NCI-H2171 (cell line): ENCODE data around the gene TSSK6.

Experiments
- DNase-seq: peaks from one replicate; lab custom pipeline; 2025; lab: John Stamatoyannopoulos, UW

Gene TSSK6

DNA sequence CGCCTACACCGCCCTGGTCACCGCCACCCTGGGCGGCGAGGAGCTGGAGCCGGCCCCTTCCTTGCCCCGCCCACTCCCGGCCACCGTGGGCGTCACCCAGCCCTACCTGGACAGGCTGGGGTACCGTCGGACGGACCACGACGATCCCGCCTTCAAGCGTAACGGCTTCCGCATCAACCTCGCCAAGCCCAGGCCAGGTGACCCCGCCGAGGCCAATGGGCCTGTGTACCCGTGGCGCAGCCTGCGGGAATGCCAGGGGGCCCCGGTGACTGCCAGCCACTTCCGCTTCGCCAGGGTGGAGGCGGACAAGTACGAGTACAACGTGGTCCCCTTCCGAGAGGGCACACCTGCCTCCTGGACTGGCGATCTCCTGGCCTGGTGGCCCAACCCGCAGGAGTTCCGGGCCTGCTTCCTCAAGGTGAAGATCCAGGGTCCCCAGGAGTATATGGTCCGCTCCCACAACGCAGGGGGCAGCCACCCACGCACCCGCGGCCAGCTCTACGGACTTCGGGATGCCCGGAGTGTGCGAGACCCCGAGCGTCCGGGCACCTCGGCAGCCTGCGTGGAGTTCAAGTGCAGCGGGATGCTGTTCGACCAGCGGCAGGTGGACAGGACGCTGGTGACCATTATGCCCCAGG is 29.7 kb upstream of the TSSK6 start:
- no peak for DNase-seq

DNA sequence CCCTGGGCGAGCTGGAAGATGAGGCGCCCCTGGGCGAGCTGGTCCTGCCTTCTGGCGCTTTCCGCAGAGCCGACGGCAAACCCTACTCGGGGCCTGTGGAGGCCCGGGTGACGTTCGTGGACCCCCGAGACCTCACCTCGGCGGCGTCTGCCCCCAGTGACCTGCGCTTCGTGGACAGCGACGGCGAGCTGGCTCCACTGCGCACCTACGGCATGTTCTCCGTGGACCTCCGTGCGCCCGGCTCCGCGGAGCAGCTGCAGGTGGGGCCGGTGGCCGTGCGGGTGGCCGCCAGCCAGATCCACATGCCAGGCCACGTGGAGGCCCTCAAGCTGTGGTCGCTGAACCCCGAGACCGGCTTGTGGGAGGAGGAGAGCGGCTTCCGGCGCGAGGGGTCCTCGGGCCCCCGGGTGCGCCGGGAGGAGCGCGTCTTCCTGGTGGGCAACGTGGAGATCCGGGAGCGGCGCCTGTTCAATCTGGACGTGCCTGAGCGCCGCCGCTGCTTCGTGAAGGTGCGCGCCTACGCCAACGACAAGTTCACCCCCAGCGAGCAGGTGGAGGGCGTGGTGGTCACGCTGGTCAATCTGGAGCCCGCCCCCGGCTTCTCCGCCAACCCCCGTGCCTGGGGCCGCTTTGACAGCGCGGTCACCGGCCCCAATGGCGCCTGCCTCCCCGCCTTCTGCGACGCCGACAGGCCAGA is 29.1 kb upstream of the TSSK6 start:
- DNase-seq: no peak

DNA sequence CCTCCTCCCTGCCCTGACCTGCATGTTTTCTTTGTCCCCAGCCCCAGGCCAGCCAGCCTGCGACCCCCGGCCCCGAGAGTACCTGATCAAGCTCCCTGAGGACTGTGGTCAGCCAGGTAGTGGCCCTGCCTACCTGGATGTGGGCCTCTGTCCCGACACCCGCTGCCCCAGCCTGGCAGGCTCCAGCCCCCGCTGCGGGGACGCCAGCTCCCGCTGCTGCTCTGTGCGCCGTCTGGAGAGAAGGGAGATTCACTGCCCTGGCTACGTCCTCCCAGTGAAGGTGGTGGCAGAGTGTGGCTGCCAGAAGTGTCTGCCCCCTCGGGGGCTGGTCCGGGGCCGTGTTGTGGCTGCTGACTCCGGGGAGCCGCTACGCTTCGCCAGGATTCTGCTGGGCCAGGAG is 28.3 kb upstream of the TSSK6 start:
- no peak for DNase-seq

DNA sequence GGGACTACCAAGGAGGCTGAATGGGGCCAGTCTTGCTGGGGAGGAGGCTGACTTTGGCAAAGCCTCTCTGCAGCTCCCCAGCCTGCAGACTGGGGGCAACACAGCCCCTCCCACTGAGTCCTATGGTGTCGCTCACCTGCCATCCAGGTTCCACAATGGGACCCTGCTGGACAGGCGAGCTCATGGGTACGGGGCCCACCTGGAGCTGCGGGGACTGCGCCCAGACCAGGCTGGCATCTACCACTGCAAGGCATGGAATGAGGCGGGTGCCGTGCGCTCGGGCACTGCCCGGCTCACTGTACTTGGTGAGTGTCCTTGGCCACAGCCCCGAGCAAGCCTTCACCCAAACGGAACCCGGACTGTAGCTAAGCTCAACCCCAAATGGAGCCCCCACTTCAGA is 27.8 kb upstream of the TSSK6 start:
- no peak for DNase-seq

DNA sequence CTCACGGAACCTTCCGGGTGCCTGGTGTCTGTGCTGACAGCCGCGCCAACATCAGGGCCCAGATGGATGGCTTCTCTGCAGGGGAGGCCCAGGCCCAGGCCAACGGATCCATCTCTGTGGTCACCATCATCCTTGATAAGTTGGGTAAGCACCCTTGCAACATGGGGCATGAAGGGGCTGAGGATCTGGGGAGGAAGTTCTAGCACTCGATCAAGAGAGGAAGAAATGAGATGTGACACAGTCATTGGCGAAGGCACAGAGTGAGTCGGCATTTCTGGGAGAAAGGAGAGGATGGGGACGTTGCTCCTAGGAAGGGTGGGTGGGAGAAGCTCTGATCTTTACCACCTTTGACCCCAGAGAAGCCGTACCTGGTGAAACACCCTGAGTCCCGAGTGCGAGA is 27.2 kb upstream of the TSSK6 start:
- DNase-seq: no peak

DNA sequence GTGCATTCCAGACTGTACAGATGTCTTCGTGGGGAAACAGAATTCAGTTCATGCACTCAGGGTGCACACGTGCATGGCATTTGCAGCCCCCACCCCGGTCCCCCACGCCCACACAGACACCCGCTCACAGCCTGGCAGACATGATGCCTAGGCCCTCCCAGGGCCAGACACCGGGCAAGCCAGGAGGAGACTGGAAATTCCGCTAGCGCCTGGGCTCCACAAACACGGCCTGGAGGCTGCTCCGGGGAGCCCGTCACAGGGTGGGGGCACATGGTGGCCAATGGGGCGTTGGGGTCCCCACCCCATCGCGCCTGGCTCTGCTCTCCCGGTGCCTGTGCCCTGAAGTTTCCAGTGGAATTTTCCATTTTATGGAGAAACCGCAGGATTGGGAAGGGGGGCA is 26.3 kb upstream of the TSSK6 start:
- no peak for DNase-seq

DNA sequence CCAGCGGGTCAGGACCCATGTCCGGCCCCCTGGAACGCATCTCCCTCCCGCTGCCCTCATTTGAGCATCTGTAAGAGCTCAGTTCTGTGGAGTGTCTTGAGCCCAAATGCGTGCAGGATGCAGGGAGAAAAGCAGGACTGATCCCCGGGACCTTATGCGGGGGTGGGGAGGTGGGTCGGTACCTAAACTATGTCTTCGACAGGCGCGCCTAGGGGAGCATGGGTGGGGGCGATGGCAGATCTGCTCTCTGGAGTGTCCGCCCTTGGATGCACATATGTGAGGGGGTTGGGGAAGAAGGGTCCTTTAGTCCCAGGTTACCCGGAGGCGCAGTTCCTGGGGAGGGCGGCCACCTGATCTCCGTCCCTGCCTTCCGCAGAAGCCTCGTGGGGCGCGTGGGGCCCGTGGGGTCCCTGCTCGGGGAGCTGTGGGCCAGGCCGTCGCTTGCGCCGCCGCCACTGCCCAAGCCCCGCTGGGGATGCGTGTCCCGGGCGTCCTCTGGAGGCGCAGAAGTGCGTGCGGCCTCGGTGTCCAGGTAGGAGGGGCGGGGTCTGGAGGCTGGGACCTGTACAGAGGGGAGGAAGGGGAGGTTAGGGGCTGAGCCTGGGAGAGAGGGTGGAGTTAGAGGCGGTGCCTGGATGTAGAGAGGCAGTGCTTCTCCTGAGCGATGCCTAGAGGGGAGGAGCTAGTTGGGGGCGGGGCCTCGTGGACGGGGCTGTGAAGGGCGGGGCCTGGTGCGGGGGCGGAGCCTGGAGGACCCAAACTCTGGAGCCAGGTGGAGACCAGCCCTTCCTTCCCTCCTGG is 25.6 kb upstream of the TSSK6 start:
- DNase-seq: peak; percentile 2

DNA sequence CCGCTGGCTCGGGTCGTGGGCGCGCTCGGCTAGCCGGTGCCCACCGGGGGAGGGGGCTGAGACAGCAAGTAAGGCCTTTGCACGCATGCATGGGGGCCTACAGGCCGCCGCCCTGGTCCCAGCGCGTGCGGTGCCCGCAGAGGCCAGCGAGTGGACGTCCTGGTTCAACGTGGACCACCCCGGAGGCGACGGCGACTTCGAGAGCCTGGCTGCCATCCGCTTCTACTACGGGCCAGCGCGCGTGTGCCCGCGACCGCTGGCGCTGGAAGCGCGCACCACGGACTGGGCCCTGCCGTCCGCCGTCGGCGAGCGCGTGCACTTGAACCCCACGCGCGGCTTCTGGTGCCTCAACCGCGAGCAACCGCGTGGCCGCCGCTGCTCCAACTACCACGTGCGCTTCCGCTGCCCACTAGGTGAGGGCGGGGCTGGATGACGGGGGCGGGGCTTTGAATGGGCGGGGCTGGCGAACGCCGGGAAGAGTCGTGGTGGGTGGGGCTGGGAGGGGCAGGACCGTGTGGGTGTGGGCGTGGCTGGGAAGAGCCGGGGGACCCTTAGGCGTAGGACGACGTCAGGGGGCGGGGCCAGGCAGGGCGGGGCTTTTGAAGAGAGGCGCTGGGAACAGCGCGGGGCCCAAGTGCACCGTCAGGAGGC is 24.8 kb upstream of the TSSK6 start:
- no peak for DNase-seq

DNA sequence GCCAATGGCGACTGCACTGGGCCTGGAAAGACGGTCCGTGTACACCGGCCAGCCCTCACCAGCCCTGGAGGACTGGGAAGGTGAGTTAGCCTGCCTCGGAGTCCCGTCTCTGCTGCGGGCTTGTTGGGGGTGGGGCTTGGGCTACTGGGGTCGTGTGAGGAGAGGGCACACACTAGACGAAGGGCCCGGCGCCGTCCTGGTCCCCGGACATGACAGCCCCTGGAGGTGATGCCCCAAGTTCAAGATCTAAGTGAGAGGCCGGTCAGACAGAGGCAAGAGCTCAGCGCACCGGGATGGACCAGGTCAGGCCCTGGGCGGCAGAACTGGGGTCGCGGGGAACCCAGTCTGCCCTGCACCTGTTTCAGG is 24.3 kb upstream of the TSSK6 start:
- DNase-seq: no peak

DNA sequence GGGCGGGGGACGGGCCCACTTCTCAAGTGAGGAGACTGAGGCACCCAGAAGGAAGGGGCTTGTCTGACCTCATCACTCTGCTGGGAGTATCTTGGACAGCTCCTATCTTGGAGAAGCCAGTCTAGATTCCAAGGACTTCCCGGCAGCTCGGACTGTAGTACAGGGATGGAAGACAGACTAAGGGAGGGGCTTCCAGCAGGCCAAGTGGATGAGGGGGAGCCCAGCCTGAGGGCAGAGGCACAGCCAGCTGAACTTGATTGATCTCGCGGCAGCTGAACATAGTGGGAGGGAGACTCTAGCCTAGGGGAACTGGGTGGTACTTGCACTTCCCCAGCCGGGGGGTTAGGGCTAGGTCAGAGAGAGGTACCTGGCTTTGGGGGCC is 23.4 kb upstream of the TSSK6 start:
- DNase-seq: no peak

DNA sequence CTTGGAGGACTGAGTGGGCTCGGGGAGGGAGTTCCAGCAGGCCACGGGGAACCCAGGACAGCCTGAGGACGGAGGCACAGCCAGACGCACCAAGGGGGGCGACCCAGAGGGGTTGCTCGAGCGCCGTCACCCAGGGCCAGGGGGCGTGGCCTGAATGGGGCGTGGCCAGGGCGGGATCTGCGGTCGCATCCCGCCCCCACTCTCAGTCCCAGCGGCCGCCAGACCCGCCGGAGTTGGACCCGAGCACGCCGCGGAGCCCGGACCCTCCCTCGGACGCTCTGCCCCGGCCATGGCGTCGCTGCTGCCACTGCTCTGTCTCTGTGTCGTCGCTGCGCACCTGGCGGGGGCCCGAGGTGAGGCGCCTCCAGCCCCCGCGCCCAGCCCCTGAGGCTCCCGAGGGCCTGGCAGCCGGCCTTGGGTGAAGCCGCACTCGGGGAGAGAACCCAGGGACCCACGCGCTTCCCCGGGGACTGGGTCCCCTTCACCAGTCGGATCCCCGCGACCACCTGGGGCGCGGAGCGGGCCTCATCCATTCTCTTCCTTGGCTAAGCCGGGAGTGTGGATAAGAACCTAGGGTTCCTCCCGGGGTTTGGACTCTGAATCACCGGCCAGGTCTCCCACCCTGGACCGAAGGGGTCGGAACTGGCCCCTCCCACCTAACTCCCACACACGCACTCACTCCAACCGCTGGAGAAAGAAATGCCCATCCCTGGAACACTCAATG is 22.9 kb upstream of the TSSK6 start, which contains the start of gene CILP2:
Gene CILP2 (plus strand): TSS at position 205 of the 724 bp plus-strand sequence. CDS start 85 bp downstream, at position 290.
- peak; percentile 23 for DNase-seq

DNA sequence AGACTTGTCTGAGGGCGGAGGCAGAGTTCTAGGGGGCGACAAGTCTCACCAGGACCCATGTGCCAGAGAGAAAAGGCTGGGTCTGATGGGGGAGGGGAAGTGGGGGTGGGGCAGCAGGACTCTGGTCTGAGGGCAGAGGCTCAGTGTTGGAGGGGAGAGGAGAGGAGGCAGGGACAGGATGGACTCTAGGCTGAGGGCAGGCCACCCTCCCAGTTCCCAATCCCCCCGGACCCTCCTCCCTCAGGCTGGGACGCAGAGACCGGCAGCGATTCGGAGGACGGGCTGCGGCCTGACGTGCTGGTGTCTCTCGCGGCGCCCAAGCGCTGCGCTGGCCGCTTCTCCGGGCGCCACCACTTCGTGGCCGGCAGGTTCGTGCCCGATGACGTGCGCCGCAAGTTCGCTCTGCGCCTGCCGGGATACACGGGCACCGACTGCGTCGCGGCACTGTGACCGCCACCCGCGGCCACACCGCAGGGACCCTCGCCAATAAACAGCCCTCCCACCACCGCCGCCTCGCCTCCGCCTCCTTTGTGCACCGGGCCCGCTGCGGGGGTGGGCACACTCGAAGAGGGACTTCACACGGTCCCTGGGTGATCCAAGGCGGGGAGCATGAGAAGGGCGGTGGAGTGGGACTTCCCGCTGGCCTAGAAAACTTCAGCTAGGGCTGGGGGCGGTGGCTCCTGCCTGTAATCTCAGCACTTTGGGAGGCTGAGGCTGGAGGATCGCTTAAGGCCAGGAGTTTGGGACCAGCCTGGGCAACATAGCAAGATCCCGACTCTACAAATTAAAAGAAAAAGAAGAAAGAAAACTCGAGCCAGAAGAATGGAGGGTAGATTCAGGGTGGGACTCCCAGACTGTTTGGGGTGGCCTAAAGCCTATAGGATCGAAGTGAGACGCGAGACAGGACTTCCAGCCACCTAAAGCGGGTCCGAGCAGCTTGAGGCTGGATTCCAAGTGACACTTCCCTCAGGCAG is 22.0 kb upstream of the TSSK6 start:
- no peak for DNase-seq

DNA sequence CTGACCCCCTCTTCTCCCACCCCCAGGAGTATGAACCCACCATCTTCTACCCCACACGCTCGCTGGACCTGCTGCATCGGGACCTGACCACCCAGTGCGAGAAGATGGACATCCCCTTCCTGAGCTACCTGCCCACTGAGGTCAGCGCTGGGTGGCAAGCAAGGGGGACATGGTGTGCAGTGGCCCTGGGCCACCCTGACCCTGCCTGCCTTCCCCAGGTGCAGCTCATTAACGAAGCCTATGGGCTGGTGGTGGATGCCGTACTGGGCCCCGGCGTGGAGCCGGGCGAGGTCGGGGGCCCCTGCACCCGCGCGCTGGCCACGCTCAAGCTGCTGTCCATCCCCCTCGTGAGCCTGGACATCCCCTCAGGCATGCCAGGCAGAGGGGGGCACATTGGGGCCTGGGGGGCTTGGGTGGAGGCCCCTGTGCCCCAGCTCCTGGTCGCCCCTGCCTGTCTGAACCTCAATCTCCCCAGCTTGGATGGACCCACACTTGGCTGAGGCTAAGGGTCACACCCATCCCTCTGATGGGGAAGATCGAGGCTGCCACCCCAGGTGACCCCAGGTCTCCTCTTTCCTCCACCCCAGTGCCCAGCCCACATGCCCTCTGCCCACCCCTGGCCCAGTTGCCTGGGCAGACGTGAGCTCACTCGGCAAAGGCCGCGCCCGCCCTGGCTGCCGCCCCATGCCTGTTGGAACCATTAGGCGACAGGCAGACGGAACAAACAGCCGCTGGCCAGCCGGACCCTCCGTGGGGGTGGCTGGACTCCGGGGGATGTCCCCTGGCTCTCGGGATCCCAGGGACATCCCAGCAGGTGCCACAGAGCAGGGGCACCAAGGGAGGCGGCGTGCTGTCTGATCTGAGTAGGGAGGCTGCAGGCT is 20.2 kb upstream of the TSSK6 start:
- no peak for DNase-seq

DNA sequence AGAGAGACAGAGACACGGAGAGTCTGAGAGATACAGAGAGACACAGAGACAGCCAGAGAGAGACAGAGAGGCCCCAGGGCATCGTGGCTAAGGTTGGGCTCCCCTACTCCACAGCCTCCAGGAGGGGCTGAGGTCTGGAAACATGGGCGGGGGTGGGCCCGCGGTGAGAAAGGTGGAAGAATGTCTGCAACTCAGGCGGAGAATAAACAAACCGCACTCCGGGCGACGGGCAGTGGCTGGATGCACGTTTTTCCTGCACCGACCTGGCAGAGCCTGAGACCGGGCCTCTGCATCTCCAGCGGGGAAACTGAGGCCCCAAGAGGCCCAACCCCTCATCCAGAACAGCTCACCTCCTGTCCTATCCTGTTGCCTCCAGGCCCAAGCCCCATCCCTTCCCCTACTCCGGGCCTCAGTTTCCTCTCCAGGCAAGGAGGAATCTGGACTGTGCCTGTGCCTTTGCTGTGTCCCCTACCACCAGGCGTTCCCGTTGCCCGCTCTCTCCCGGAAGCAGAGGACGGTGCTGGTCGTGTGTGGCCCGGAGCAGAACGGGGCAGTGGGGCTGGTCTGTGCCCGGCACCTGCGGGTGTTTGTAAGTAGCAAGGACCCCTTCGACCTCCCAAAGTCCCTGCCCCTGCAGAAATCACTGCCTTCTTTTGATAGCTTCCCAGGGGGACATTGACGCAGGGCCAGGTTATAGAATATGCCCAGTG is 19.4 kb upstream of the TSSK6 start:
- no peak for DNase-seq

DNA sequence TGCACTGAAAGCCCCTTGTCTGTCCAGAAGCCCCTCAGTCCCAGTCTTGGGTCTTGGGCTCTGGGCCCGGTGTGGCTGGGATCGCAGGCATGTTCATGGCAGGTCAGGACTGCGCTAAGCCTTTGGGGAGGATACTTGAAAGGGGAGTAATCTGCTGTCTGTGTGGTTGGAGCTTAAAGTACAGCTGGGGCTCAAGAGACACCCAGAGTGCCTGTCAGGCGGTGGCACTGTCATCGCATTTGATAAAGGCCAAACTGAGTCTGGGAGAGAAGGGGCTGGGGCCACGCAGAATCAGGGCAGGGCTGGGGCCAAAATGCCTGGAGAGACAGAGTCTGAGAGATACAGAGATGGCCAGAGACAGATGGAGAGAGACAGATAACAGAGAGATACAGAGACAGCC is 18.5 kb upstream of the TSSK6 start:
- DNase-seq: no peak

DNA sequence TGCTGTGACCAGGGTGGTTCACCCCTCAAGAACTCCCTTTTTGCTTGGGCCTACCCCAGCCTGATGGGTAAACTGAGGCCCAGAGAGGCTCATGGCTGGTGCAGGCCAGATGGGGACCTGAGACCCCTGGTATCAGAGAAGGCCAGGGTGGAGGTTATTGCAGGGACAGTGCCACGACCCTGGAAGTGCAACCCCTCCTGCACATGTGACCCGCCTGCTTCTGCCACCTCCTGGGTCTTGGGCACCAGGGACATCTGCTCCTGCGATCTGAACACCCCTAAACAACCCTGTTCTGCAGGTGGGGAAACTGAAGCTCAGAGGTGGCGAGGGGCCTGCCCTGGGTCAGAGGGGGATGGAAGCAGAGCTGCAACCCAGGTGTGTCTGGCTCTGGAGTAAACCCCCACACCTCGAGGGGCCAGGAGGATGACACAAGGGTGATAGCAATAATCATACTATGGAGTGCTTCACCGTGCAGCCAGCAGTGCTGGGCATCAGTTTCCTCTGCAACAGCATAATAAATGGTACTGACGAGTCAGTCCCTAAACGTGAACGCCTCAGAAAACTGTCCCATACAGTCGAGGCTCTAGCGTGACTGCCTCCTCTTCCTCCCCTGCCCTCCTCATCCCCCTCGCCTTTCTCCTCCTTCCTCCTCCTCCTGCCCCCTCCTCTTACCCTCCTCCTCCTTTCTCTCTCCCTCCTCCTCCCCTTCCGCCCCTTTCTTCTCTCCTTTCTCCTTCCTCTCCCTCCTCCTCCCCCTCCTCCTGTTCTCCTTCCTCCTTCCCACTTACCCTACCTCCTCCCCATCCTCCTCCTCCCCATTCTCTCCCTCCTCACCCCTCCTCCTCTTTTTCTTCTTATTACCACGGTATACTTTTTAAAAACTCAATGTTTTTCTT is 17.7 kb upstream of the TSSK6 start:
- DNase-seq: no peak

DNA sequence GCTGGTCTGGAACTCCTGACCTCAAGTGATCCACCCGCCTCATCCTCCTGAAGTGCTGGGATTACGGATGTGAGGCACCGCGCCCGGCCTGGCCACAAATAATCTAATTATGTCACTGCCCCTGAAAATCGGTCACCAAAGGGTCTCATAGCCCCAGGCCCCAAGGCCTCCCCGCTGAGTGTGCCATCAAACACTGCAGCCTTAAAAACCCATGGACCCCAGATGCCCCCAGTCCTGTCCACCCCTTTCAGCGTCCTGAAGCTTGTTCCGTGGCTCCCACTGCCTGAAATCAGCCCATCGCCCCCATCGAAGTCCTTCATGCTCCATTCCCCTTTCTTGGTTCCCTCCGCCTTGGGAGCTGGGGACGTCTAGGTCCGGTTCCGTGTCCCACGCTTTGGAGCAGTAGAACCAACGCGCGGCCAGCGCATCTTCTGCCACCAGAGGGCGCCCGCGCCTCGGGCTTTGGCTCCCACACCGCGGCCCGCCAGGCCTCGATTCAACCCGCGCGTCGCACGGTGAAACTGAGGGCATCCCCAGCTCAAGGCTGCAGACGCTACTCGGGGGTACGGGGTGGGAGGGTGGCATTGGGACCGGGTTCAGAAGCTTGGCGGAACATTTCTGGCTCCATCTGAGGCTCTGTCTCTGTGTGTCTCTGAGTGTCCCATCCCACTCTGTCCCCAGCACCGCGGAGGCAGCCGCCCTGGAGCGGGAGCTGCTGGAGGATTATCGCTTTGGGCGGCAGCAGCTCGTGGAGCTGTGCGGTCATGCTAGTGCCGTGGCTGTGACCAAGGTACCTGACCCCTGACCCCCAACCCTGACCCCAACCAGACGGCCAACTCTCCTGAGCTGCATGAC is 16.8 kb upstream of the TSSK6 start:
- DNase-seq: peak; percentile 74
